DOHH2 (cell line): ENCODE measurements around the gene GALNTL6.

Experiments
- H3F3A ChIP-seq: fragments of 200-600 bp; sonication (generic), shearing (Covaris generic); 2 replicates; pipeline ENCODE4 v1.6.0; 2016; ENCODE audit warnings: antibody characterized with exemption, mild to moderate bottlenecking; ENCODE audit not compliant: control insufficient read depth, insufficient read depth
- H3K27ac ChIP-seq: fragments of 200-600 bp; sonication (generic); 2 replicates; pipeline ENCODE4 v1.5.1; 2014; ENCODE audit warnings: low read depth, mild to moderate bottlenecking, low read length, moderate library complexity
- H3K27me3 ChIP-seq: fragments of 200-600 bp; sonication (generic); 2 replicates; pipeline ENCODE4 v1.6.1; 2014; ENCODE audit warnings: mild to moderate bottlenecking, low read length, mixed read lengths; ENCODE audit not compliant: control insufficient read depth
- H3K36me3 ChIP-seq: fragments of 200-600 bp; sonication (generic); 2 replicates; pipeline ENCODE4 v1.6.1; 2014; ENCODE audit warnings: mild to moderate bottlenecking, low read length, moderate library complexity, mixed read lengths; ENCODE audit not compliant: control insufficient read depth
- H3K4me1 ChIP-seq: fragments of 200-600 bp; sonication (generic); 2 replicates; pipeline ENCODE4 v1.6.1; 2014; ENCODE audit warnings: mild to moderate bottlenecking, low read length, mixed read lengths; ENCODE audit not compliant: control insufficient read depth
- H3K4me2 ChIP-seq: fragments of 200-600 bp; sonication (generic); 2 replicates; pipeline ENCODE4 v1.6.0; 2014; ENCODE audit warnings: mild to moderate bottlenecking, low read length, moderate library complexity
- H3K4me3 ChIP-seq: fragments of 200-600 bp; sonication (generic); 2 replicates; pipeline ENCODE4 v1.5.1; 2014; ENCODE audit warnings: mild to moderate bottlenecking, low read length, mixed read lengths
- H3K79me2 ChIP-seq: fragments of 200-600 bp; sonication (generic); 2 replicates; pipeline ENCODE4 v1.6.1; 2014; ENCODE audit warnings: mild to moderate bottlenecking, low read length, mixed read lengths; ENCODE audit not compliant: control insufficient read depth
- H3K9me2 ChIP-seq: fragments of 200-600 bp; sonication (generic); replicated peaks from 2 replicates; pipeline ENCODE4 v1.6.1; 2014; ENCODE audit warnings: mild to moderate bottlenecking, low read length, mixed read lengths; ENCODE audit not compliant: control insufficient read depth
- H3K9me3 ChIP-seq: fragments of 200-600 bp; sonication (generic); 2 replicates; pipeline ENCODE4 v1.6.1; 2014; ENCODE audit warnings: antibody characterized with exemption, low read length, mixed read lengths; ENCODE audit not compliant: control insufficient read depth, insufficient read depth
- H4K20me1 ChIP-seq: fragments of 200-600 bp; sonication (generic); 2 replicates; pipeline ENCODE4 v1.6.0; 2014; ENCODE audit warnings: low read depth, mild to moderate bottlenecking, antibody characterized with exemption, low read length, moderate library complexity; ENCODE audit not compliant: control insufficient read depth, insufficient read depth
- EZH2phosphoT487 ChIP-seq: fragments of 200-600 bp; sonication (generic); IDR thresholded peaks from 2 replicates; pipeline ENCODE4 v1.6.1; 2017; ENCODE audit warnings: borderline replicate concordance, mild to moderate bottlenecking, antibody characterized with exemption, low read length, moderate library complexity, mixed read lengths
- TF ChIP-seq, protein P1 (sequence below): fragments of 200-600 bp; sonication (generic); IDR thresholded peaks from one replicate; pipeline ENCODE4 v1.5.1; 2014; ENCODE audit warnings: antibody characterized with exemption, mild to moderate bottlenecking, low read depth, low read length; ENCODE audit not compliant: poor library complexity, severe bottlenecking

Gene GALNTL6

DNA sequence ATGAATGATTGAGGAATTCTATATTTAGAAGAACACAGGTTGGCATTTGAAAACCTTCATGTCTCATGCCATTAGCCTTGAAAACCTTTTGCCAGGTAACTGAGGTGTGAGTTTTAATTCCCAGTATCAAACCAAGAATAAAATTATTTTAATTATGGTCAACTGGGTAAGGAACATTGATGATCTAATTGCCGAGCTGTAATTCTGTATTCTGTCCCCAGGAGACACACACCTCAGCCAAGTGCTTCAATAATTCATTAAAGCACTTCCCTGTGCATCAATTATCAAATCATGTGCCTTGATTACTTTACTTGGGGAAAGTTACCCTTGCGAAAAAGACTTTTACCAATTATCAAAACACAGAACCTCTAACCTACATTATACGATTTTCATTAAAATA is 1023.5 kb downstream of the GALNTL6 start:
- Histone ChIP-seq H3K9me2 (no peaks in the 10 kb centered on the region), H3K27ac (no peak overlapping the region), H4K20me1 (no peaks in the 10 kb centered on the region), H3F3A (no peaks in the 10 kb centered on the region), H3K79me2 (no peaks in the 10 kb centered on the region), H3K36me3 (no peaks in the 10 kb centered on the region), H3K4me2 (no peak overlapping the region), H3K4me3 (no peak overlapping the region), H3K9me3 (no peaks in the 10 kb centered on the region), H3K4me1 (no peaks in the 10 kb centered on the region), H3K27me3 (no peaks in the 10 kb centered on the region)
- TF ChIP-seq, protein P1, sequence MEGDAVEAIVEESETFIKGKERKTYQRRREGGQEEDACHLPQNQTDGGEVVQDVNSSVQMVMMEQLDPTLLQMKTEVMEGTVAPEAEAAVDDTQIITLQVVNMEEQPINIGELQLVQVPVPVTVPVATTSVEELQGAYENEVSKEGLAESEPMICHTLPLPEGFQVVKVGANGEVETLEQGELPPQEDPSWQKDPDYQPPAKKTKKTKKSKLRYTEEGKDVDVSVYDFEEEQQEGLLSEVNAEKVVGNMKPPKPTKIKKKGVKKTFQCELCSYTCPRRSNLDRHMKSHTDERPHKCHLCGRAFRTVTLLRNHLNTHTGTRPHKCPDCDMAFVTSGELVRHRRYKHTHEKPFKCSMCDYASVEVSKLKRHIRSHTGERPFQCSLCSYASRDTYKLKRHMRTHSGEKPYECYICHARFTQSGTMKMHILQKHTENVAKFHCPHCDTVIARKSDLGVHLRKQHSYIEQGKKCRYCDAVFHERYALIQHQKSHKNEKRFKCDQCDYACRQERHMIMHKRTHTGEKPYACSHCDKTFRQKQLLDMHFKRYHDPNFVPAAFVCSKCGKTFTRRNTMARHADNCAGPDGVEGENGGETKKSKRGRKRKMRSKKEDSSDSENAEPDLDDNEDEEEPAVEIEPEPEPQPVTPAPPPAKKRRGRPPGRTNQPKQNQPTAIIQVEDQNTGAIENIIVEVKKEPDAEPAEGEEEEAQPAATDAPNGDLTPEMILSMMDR = no peak
- TF ChIP-seq EZH2phosphoT487 = no peak

DNA sequence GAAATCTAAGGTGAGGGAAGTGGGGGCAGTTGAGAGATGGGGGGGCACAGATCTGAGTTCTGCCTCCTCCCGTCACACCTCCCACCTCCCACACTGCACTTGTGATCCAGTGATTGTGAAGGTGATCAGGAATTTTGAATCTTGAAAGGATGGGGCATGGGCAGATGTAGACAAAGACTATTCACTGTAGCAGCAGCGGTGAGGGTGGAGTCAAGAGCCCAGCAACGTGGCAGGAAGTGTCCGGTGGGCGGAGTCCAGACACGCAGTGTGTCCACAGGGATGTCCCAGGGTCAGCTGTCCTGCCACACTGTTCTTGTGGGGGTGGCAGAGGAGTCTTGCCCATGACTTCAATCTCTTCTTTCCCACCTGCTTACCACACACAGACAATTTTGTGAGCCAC is 1024.9 kb downstream of the GALNTL6 start:
- TF ChIP-seq EZH2phosphoT487 = no peak
- TF ChIP-seq, protein P1 = no peak
- no peaks in the 10 kb centered on the region for H3F3A ChIP-seq
- no peaks in the 10 kb centered on the region for H3K79me2 ChIP-seq

DNA sequence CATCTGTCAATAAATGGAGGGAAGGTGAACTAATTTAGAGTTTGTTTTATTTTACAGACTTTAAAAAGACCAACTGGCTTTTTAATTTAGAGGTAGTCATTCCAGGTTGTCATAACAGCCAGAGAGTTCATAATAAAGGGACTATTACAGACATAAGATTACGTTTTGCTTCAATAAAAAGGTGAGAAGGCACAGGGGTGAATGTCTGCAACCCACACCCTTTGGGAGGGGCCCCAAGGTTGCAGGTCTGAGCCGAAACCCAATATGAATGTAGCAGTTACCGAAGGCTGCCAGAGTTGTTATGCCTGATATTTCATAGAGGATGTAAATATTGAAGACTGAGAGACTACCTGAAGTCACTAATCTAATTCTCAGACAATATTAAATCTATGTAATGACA is 1025.7 kb downstream of the GALNTL6 start:
- no peaks in the 10 kb centered on the region for H3K36me3 ChIP-seq
- TF ChIP-seq EZH2phosphoT487 = no peak
- TF ChIP-seq, protein P1 = no peak
- no peaks in the 10 kb centered on the region for H3K79me2 ChIP-seq
- H3K4me2 ChIP-seq = no peak overlapping the region
- H3K27ac ChIP-seq = no peak overlapping the region
- no peaks in the 10 kb centered on the region for H3K9me2 ChIP-seq
- H4K20me1 ChIP-seq = no peaks in the 10 kb centered on the region
- no peaks in the 10 kb centered on the region for H3K4me1 ChIP-seq
- H3K27me3 ChIP-seq = no peaks in the 10 kb centered on the region
- no peaks in the 10 kb centered on the region for H3K9me3 ChIP-seq
- H3F3A ChIP-seq = no peaks in the 10 kb centered on the region
- no peak overlapping the region for H3K4me3 ChIP-seq

More for the DNA sequence above, 1024.9 kb downstream of the GALNTL6 start:
- Histone ChIP-seq H3K4me3 (no peak overlapping the region), H3K9me2 (no peaks in the 10 kb centered on the region), H4K20me1 (no peaks in the 10 kb centered on the region), H3K36me3 (no peaks in the 10 kb centered on the region), H3K4me1 (no peaks in the 10 kb centered on the region), H3K4me2 (no peak overlapping the region), H3K9me3 (no peaks in the 10 kb centered on the region), H3K27me3 (no peaks in the 10 kb centered on the region), H3K27ac (no peak overlapping the region)

DNA sequence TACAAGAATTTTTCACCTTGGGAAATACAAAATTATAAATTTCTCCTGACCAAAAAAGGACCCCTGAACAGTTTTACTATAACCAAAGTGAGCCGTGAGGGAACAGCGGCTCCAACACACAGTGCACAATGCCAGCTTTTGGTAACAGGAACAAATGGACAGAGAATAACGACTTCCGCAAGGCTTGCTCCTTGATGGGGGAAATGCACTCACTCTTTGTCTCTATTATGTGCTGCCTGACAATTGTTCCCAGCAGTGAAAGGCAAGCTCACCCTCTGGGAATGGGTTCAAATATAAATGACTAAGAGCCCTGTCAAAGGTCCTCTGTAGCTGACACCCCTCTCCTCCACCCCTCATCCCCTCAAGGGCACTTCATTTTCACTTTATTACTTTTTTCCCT is 1029.6 kb downstream of the GALNTL6 start:
- H3K4me2 ChIP-seq = no peak overlapping the region
- no peaks in the 10 kb centered on the region for H3K79me2 ChIP-seq
- H3F3A ChIP-seq = no peaks in the 10 kb centered on the region
- no peaks in the 10 kb centered on the region for H3K4me1 ChIP-seq
- H3K27me3 ChIP-seq = no peaks in the 10 kb centered on the region
- no peak overlapping the region for H3K27ac ChIP-seq
- H3K9me2 ChIP-seq = no peaks in the 10 kb centered on the region
- H4K20me1 ChIP-seq = no peaks in the 10 kb centered on the region
- H3K36me3 ChIP-seq = no peaks in the 10 kb centered on the region
- TF ChIP-seq, protein P1 = no peak
- no peak for TF ChIP-seq EZH2phosphoT487
- no peak overlapping the region for H3K4me3 ChIP-seq
- no peaks in the 10 kb centered on the region for H3K9me3 ChIP-seq
